A673 (cell line): Measurements from ENCODE around the gene GALC.

ENCODE experiments used
- EZH2 ChIP-seq: fragments of 200-600 bp; sonication (generic); IDR thresholded peaks from 2 replicates; pipeline ENCODE4 v1.6.1; 2017; ENCODE audit warnings: borderline replicate concordance, low read depth, mild to moderate bottlenecking, mixed read lengths, antibody characterized with exemption, low read length; ENCODE audit not compliant: poor library complexity, severe bottlenecking
- TF ChIP-seq, protein P1 (sequence below): fragments of 300-800, 200-600 bp; sonication (generic); conservative IDR thresholded peaks from 2 replicates; pipeline ENCODE4 v1.5.1; 2017; ENCODE audit warnings: low read depth, mild to moderate bottlenecking, antibody characterized with exemption, low read length, moderate library complexity, mixed read lengths

DNA sequence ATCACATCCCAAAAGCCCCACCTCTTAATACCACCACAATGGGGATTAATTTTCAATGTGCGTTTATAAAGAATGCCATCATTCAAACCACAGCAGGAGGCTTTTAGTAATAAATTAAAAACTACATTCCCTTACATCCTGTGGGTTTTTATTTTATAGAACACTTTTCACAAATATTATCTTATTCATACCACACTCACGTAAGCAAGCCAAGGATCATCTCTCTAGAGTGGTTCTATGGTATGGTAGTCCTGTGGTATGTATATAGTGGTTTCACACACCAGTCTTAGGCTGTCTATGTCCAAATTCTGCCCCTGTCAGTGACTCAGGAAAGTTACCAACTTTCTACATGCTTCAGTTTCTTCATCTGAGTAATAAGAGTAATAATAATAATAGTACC, 100.2 kb downstream of the GALC start:
- TF ChIP-seq, protein P1, sequence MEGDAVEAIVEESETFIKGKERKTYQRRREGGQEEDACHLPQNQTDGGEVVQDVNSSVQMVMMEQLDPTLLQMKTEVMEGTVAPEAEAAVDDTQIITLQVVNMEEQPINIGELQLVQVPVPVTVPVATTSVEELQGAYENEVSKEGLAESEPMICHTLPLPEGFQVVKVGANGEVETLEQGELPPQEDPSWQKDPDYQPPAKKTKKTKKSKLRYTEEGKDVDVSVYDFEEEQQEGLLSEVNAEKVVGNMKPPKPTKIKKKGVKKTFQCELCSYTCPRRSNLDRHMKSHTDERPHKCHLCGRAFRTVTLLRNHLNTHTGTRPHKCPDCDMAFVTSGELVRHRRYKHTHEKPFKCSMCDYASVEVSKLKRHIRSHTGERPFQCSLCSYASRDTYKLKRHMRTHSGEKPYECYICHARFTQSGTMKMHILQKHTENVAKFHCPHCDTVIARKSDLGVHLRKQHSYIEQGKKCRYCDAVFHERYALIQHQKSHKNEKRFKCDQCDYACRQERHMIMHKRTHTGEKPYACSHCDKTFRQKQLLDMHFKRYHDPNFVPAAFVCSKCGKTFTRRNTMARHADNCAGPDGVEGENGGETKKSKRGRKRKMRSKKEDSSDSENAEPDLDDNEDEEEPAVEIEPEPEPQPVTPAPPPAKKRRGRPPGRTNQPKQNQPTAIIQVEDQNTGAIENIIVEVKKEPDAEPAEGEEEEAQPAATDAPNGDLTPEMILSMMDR, result no peak
- TF ChIP-seq EZH2, result no peak
